T follicular helper cell (primary cell): ENCODE results near the gene TSC22D2.
"Not testable (repeated sequence)": the region's sequence is repeated elsewhere in the genome, so short reads cannot be mapped to it uniquely, and the experiment has no call there.

Source experiments
- DNase-seq: peaks from one replicate; pipeline ENCODE4 v3.0.0-alpha.2; 2020; ENCODE audit warnings: low read depth

The TSC22D2 gene

DNA sequence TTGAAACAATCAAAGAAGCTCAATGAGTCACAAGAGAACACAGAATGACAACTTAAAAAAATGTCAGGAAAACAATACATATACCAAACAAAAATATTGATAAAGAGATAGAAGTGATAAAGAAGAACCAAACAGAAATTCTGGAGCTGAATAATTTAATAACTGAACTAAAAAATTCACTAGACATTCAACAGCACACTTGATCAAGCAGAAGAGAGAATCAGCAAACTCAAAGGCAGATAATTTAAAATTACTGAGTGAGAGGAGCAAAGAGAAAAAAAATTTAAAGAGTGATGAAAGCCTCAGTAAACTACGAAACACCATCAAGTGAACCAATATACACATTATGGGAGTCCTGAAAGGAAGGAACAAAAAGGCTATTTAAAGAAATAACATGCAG, 76.3 kb downstream of the TSC22D2 start:
- no peak for DNase-seq

DNA sequence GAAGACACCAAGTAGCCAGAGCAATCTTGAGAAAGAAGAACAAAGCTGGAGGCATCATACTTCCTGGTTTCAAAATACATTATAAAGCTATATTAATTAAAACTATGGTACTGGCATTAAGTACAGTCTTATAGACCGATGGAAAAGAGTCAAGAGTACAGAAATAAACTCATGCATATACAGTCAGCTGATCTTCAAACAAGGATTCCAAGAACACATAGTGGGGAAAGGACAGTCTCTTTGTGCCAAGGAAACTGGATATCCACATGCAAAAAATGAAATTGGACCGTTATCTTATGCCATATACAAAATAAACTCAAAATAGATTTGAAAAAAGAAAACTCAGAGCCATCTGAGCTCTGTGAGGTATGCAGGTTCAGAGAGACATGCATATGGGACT, 80.8 kb downstream of the TSC22D2 start:
- no peak for DNase-seq

DNA sequence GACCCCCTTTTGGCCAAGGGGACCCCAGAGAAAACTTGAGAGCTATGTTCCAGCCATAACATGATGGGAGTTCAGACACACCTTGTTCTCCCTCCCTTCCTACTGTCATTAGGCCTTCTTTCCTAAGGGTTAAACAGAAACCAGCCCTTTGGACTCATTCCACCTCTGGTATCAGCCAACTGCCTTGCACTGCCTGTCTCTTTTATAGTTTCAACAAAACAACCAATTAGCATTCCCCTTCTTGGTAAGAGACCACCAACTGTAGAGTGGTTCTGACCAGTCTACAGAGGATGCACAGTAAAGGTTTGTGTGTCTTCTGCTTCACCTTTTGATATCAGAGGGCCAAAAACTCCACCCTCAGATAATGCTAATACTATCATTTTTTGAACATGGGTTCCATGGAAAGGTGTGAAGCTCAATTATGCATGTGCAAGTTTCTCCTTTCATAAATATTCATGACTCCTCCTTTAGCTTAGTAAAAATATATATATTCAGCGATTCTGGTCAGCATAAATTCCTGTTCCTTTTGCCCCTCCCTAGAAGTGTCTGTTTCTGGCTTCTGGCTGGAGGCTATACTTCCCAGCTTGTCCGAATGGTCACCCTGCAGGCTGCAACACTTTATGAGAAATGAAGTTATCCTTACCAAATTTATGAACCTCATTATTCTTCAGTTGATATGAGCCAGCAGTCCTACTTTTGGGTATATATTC, 82.3 kb downstream of the TSC22D2 start:
- DNase-seq: no peak

DNA sequence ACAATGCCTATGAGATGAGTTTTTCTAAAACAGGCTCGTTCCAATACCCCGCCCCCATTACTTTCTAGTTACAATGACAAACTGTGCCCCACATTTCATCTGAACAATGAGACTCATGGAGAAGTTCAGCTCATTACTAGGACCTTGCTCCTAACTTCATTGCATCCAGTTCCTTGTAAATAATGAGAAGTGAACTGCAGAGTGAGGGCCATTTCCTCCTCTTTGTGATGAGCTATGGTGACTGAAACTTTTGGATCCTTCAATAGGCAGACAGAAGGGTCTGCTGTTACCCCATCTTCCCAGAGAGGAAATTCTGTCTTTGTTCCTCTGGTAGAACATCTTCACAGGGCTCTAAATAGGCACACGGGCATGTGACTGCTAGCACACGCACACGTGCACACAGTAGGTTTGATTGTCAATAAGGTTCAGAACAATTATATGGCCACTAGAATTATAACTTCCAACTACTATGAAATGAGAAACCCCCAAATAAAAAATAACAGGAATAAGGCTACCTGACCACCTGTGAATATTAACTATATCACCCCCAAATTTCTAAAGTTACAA, 86.4 kb downstream of the TSC22D2 start:
- DNase-seq: no peak

DNA sequence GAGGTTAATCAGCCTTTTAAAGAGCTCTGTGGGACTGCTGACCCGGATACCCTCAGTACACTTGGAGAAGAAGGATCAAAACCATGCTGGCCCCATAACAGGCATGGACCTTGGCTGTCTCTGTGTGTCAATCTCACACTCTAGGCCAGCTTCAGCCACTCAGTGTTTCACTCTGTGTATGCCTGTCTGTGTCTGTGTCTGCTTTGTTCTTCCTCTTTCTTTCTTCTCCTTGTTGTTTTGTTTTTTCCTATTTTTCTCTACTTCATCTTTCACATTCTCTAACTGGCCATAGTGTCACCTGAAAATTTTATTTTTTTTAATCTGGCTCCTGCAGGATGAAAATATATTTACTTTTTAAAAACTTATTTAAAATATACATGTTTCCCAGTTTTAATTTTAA, 87.1 kb downstream of the TSC22D2 start:
- no peak for DNase-seq

DNA sequence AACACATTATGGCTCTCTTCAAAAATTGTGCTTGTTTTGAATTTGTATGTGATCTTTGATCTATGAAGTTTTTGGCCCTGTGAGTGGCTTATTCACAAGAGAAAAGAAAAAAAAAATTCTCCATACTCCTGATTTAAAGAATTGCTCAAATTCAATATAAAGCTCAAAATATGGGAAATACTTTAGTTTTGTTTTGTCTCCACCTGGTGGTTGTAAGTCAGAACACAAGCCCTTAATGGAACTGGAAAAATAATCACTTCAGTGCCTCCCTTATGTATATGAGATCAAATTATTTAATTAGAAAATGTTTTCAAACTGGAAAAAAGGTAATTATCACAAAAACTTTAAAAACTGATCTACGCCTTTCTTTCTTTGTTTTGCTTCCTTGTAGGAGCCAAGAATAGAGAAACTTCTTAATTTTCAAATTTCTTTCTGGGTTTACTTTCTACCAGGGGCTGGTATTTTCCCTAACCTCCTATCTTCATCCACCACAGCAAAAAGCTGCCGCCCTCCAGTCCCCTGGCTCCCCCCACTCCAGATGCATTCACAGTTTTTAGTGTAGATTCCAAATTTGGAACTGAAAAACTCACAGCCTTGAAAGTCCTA, 87.6 kb downstream of the TSC22D2 start:
- no peak for DNase-seq

DNA sequence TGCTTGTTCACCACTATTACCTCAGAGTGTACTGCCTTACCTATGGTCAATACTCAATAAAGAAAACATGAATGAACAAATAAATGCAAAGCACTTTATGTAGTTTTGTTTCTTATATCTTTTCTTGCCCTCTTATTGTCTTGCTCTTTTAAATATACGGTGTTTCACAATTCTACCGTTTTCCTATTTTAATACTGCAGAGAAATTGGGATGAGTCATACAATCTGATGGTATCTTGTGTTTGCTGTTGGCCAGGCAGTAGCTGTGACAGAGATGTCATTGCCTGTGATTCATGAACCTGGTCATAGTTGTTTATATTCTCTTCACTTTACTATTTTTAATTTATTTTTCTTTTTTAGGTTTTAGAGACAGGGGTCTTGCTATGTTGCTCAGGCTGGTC, 89.9 kb downstream of the TSC22D2 start:
- no peak for DNase-seq

DNA sequence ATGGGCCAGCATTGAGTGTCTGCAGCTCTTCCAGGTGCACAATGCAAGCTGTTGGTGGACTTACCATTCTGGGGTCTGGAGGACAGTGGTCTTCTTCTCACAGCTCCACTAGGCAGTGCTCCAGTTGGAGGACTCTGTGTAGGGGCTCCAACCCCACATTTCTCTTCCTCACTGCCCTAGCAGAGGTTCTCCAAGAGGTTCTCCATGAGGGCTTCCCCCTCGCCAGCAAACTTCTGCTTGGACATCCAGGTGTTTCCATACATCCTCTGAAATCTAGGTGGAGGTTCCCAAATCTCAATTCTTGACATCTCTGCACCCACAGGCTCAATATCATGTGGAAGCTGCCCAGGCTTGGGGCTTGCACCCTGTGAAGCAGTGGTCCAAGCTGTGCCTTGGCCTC, 92.9 kb downstream of the TSC22D2 start:
- not testable (repeated sequence) for DNase-seq

DNA sequence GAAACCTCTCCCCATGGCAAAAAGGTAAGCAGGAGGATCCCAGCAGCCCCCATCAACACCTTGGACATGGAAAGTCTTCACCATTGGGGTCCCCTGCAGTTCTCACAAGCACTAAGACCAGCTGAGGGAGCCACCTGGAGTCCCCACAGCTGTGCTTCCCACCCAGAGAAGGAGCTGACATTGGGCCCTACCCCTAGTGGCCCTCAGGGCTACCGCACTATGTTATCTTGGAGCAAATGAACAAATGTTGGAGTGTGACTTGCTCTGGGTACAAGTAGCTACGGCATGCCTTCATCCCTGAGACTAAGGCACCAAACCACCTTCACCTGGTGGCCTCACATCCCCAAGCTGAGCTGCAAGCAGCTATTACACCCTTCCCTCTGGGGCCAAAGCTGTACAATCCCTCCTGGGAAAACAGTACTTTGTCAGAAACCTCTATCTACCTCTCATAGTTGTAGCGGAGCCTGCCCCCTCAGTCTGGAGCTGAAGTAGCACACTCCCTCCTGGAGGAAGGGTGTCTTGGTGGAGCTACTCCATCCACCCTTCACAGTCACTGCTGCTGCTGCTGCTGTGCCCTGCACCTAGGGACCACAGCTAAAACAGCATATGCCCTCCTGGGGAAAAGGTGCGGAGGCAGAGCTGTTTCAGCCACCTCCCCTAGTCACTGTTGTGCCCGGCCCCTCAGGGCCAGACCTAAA, 95.5 kb downstream of the TSC22D2 start:
- no peak for DNase-seq

DNA sequence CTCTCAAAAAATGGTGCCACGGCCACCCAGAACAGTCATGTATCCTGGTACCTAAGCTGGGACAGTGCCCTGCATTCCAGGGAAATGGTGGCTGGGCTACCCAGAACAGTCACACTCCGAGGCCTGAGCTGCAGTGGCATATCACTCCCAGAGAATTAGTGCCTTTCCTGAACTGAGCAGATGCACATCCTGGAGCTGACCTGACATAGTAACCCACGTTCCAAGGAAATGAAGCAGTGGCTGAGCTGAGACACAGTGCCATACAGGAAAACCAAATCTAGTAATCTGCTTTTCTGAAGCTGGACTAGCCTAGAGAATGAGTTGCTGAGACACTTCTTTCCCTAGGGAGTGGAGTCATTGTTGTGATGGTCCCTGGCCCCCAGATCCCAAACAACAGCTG, 96.4 kb downstream of the TSC22D2 start:
- no peak for DNase-seq

DNA sequence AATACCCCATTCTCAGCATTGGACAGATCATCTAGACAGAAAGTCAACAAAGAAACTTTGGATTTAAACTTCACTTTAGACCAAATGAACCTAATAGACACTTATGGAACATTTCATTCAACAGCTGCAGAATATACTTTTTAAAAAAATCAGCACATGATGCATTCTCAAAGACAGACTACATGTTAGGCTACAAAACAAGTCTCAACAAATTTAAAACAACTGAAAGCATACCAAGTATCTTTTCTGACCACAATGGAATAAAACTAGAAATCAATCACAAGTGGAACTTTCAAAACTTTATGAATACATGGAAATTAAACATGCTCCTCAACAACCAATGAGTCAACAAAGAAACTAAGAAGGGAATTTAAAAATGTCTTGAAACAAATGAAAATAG, 100.3 kb downstream of the TSC22D2 start:
- DNase-seq: no peak

DNA sequence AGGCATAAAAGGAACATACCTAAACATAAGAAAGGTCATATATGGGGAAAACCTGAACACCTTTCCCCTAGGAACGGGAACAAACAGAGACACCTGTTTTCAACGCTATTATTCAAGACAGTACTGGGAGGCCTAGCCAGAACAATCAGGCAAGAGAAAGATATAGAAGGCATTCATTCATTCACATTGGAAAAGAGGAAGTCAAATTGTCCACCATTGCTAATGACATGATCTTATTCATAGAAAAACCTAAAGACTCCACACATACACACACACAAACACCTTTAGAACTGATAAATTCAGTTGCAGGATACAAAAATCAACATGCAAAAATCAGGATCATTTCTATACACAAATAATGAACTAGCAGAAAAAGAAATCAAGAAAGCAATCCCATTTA, 101.7 kb downstream of the TSC22D2 start:
- no peak for DNase-seq

DNA sequence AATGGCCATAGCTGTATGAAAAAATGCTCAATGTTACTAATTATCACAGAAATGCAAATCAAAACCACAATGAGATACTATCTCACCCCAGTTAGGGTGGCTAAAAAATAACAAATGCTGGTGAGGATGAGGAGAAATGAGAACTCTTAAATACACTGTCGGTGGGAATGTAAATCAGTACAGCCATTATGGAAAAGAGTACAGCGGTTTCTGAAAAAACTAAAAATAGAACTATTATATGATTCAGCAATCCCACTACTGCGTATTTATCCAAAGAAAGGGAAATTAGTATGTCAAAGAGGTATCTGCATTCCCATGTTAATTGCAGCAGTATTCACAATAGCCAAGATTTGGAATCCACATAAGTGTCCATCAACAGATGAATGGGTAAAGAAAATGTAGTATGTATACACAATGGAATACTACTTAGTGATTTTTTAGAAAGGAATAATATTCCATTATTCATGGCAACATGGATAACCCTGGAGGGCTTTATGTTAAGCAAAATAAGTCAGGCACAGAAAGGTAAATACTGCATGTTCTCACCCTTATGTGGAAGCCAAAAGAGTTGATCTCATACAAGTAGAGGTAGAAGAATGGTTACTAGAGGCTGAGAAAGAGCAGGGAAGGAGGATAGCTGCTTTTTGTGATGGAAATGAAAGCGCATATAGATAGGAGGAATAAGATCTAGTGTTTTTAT, 103.2 kb downstream of the TSC22D2 start:
- no peak for DNase-seq

DNA sequence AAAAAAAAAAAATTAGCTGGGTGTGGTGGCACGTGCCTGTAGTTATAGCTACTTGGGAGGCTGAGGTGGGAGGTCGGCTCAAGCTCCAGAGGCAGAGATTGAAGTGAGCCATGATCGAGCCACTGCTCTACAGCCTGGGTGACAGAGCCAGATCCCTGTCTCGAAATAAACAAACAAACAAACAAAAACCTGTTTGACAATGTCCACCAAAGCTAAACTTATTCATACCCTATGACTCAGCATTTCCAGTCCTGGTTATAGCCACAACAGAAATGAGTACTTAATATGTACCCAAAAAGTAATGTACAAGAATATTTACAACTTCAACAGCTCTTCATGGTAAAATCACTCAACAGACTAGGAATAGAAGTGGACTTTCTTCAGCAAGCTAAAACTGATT, 107.1 kb downstream of the TSC22D2 start:
- DNase-seq: no peak
